ENCODE results near the gene ZNRF1. TPM values are rescaled to one million over a fixed set of nuclear protein-coding genes. Genes with fewer than 3 reads are reported as not detected.
A peak's percentile ranks its signal among the peaks of the same experiment; 100 is the strongest.

The ZNRF1 gene
- total RNA-seq, 1 experiment from 2014 or later: 48.2 TPM

GRCh38 chr16:75108792-75109731, 110.2 kb downstream of the ZNRF1 start:
- DNase-seq (ENCODE audit: low read depth, low spot score) (peak; percentile 78), ATAC-seq (peak; percentile 58)
- H3K9ac ChIP-seq (ENCODE audit: low read length): peak overlapping the region; percentile 81
- no peak overlapping the region for H2AFZ ChIP-seq (ENCODE audit: low read depth, low read length, poor library complexity, severe bottlenecking)
- no peaks in the 10 kb centered on the region for H3K9me2 ChIP-seq (ENCODE audit: insufficient read depth)
- no peaks in the 10 kb centered on the region for H3K27me3 ChIP-seq (ENCODE audit: insufficient read depth, low read length)
- peak overlapping the region; percentile 91 for H3K27ac ChIP-seq (ENCODE audit: low read depth, low read length)
- BruUV-seq (replicated peaks): no TSS peak
- no peaks in the 10 kb centered on the region for H4K20me1 ChIP-seq (ENCODE audit: insufficient read depth)
- peaks cover 35 to 49% of the 10 kb centered on the region in 2 experiments for H3K4me1 ChIP-seq (ENCODE audit: control insufficient read depth in 1 of 2, insufficient read depth in 2 of 2, low read length in 2 of 2)
- H3K4me3 ChIP-seq (replicated peaks in 1 of 2; ENCODE audit: low read depth in 1 of 2, low read length in 2 of 2): peak overlapping the region; percentile 29 to 52
- peak overlapping the region; percentile 79 for H3K4me2 ChIP-seq (ENCODE audit: low read length)
- no peaks in the 10 kb centered on the region; the same call in 1 of the 2 replicates for H3K79me2 ChIP-seq (ENCODE audit: insufficient read depth, low read length)
- no peaks in the 10 kb centered on the region for H3K9me3 ChIP-seq (ENCODE audit: control insufficient read depth in 1 of 2, insufficient read depth in 1 of 2, low read depth in 1 of 2, low read length in 2 of 2)
- ChIA-PET POLR2A (interaction anchor here (0.6 to 1.2 kb wide), 4 partner anchors 16 to 124 kb away, joined by 3 to 5 read pairs (median 4); partner anchors contain the start of genes WDR59 and ZNRF1), RAD21 (ENCODE audit: low non-redundant PET in 1 of 2, low total read pairs in 2 of 2, uncharacterized antibody in 2 of 2, unreplicated experiment in 2 of 2) (interaction anchor here (1.1 to 3.5 kb wide), 3 partner anchors 111 kb away, joined by 3 to 33 read pairs (median 5); partner anchors contain the start of gene ZNRF1 (in 2 of the 2)), CTCF (interaction anchor here (0.9 to 4.4 kb wide), 7 partner anchors 10 to 124 kb away, joined by 3 to 116 read pairs (median 5); partner anchors contain the start of genes WDR59 and ZNRF1)
- intact Hi-C loops (cut with micrococcal nuclease): no loop called here
- TF ChIP-seq POLR2A (IDR thresholded peaks at IDR 0.05; ENCODE audit: borderline replicate concordance, extremely low read depth, insufficient read depth, insufficient read length) (no peak), TCF7L2 (IDR thresholded peaks at IDR 0.05; ENCODE audit: borderline replicate concordance, extremely low read depth, insufficient read depth, insufficient read length) (peak; percentile 23), ZFX (IDR thresholded peaks at IDR 0.05) (peak; percentile 71; the same call in 1 of the 2 replicates), YY1 (IDR thresholded peaks at IDR 0.05; ENCODE audit: extremely low read depth, insufficient replicate concordance, low read depth, low read length) (peak; percentile 10), POLR2AphosphoS5 (IDR thresholded peaks at IDR 0.05; ENCODE audit: low read depth, low read length) (peak; percentile 76)
- TF ChIP-seq, protein P1, sequence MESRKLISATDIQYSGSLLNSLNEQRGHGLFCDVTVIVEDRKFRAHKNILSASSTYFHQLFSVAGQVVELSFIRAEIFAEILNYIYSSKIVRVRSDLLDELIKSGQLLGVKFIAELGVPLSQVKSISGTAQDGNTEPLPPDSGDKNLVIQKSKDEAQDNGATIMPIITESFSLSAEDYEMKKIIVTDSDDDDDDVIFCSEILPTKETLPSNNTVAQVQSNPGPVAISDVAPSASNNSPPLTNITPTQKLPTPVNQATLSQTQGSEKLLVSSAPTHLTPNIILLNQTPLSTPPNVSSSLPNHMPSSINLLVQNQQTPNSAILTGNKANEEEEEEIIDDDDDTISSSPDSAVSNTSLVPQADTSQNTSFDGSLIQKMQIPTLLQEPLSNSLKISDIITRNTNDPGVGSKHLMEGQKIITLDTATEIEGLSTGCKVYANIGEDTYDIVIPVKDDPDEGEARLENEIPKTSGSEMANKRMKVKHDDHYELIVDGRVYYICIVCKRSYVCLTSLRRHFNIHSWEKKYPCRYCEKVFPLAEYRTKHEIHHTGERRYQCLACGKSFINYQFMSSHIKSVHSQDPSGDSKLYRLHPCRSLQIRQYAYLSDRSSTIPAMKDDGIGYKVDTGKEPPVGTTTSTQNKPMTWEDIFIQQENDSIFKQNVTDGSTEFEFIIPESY (IDR thresholded peaks at IDR 0.05; ENCODE audit: extremely low read depth, insufficient replicate concordance, low read length): no peak
- H3K36me3 ChIP-seq (ENCODE audit: control insufficient read depth in 1 of 2, insufficient read depth in 2 of 2, low read length in 2 of 2): peaks cover 0 to 5% of the 10 kb centered on the region in 2 experiments; a peak in 1 of 4 replicates
